COR-L47 (cell line): ENCODE measurements around the gene C1QTNF6.
"Not testable (repeated sequence)": the region's sequence is repeated elsewhere in the genome, so short reads cannot be mapped to it uniquely, and the experiment has no call there.

ENCODE experiments used
- DNase-seq: peaks from one replicate; lab custom pipeline; 2025; lab: John Stamatoyannopoulos, UW

The C1QTNF6 gene

DNA sequence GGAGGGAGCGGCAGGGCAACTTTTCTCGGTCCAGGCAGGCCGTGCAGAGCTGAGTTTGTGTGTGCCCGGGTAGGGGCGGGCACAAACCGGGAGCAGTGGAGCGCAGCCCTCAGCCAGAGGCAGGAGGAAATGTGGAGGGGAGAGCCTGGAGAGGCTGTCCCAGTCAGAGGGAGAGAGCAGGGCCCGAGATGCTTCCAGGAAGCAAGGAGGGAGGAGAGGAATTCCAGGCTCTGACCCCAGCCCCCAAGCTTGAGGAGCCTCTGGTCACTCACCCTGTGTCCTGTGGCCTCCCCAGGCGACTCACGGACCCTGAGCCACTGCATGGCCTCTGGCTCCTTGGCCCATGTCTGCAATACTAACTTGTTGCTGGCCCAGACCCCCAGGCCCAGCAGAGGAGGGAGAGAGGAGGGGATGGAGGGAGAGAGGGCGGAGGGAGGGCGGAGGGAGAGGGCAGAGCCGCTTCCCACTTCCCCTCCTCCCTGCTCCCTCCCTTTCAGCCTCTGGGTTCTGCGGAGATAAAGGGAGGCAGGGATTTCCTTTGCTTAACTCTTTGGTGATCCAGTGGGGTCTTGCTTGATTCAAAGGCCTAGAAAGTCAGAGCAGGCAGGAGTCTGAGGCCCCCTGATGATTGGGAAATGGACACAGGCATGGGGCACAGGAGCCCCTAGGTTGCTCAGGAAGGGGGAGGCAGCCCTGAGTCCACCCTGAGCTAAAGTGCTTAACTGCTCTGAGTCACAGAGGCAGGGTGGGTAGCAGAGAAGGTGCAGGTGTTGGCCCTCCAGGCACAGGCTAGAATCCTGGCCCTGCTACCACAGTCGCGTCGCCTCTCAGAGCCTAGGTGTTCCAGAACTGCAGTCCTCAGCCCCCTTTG, at the start of gene C1QTNF6:
Gene C1QTNF6, minus strand, starts transcription at position 357 of the 871 bp plus-strand sequence. Its CDS starts 34 bp downstream, at position 323.
- no peak for DNase-seq

DNA sequence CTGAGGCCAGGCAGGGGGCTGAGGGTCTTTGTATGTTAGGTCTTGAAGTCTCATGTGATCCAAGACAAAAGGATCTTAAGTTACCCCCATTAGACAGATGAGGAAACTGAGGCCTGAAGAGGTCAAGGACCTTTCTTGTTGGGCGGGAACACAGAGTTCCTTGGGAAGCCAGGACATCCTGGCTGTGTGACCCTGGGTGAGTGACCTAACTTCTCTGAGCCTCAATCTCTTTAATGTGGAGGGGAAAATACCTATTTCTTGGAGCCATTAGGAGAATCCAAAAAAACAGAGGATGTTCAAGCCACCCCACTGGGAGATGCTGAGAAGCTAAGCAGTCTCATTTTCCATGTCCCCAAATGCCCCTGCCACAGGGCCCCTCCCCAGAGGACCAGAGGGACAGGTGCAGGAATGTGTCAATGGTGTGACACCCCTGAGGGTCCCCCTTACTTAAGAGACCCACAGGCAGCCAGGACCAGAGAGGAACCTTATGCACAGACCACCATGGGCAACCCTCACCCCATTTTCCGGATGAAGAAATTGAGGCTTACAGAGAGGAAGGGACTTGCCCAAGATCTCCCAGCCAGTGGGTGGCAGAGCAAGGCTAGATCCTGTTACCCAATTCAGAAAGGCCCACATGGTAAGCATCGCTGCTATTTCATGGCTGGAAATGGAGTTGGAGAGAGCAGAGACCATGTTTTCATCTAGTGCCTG, 48.0 kb upstream of the C1QTNF6 start:
- no peak for DNase-seq

DNA sequence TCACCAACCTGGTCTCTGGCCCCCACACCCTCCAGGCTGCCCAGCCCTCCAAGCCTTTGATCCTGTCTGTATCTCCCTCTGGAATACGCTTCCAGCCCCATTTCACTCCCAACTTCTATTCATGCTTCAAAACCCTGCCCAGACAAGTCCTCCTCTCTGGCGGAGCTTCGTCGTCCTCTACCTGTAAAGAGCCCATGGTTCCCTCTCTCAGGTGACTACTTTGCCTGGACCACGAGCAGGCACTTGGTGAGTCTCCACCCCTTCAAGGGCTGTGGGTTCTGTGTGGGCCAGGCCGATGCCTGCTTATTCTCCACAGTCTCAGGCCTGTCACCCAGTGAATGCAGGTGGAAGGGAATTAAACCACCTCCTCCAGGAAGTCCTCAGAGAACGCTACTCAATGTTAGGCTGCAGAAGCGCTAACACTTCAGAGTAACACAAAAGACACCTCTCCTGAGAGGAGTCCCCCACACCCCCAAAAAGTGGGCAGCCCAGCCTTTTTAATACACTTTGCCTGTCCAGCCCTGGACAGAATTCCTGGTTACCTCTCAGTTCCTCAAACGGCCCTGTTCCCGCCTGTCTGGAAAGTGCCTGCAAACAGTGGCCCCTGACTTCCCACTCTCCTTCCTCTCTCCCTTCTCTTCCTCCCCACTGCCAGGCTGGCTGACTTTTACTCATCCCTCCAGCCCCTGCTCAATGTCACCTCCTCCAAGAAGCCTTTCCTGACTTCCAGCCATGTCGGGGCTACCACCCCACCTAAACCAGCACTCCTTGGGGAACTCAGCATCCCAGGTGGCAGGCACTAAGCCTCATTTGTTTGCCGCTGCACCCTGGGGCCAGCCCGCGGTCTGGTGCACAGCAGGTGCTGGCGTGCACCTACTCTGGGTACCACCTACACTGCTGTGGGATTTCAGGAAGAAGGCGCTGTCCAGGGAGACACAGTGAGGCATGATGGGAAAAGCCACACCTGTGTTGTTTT, 47.0 kb upstream of the C1QTNF6 start:
- DNase-seq: no peak

DNA sequence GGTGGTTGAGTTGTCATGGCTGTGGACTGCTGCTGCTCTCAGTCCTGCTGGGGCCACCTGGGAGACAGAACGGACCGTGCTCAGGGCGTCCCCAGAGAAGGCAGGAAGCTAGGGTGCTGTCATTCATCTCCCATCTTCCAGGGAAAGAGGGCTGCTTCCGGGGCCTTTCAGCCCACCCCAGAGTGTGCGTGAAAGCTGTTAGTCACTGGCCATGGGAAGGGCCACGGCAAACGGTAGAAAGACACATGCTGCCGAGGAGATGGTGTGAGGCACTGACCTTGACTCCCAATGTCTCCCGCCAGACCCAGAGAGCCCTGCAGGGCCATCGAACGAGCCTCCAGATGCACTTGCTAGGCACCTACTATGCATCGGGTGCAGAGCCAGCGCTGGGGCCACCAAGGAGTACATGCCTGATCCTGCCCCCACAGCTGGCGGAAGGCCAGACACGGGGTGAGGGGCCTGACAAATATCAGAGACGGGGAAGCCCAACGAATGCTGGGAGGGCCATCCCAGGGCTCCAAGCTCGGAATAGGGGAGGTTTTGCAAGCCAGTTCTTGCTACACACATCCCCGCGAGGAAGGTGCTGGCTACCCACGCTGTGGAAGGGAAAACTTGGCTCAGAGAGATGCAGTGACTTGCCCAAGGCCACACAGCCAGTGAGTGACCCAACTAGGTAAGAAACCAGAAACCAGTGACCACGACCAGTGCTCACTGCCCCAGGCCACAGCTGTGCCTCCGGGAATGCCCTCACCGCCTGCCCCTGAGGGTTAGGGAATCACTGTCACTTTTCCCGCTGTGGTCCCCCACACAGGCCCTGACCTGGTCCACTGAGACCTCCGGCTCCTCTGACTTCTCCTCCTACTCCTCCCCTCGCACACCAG, 45.9 kb upstream of the C1QTNF6 start:
- DNase-seq: no peak

DNA sequence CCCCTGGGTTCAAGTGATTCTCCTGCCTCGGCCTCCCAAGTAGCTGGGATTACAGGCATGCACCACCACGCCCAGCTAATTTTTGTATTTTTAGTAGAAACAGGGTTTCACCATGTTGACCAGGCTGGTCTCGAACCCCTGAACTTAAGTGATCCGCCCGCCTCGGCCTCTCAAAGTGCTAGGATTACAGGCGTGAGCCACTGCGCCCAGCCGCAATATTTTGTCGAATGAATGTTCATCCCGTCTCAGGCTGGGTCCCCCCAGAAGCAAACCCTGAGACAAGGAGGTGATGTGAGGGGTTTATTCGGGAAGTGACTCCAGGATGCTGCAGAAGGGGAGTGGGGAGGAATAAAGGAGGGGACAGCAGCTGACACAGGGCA, 45.3 kb upstream of the C1QTNF6 start:
- not testable (repeated sequence) for DNase-seq

DNA sequence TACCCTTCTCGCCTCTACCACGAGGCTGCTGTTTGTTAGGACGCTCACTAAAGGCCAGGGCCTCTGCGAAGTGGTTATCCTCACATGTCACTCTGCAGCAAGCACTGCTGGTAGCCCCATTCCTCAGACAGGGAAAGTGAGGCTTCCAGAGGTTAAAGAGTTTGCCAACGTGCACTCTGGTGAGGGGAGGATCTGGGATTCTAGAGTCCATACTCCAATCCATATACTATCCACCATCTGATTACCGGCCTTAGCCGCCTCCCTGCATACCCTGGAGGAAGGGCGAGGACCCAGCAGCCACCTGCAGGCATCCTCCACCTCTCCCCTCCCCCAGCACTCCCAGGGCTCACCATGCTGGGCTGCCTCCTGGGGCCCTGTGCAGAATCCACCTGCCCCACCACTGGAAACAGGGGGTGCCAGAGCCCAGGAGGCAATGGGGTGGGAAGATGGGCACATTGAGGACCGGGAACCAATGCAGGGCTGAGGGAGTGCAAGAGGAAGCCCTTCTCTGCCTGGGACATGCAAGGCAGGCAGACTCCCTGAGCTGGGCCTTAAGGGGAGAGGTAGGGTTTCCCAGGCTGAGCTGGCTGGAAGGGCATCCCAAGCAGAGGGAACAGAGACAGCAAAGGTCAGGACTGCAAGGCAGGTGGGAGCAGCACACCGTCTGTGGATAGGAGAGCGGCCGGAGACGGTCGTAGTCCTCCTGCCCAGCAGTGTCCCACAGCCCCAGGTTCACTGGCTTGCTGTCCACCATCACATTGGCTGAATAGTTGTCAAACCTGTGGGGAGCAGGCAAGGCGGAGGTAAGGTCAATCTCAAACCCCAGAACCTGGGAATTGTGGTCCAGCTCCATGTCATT, 44.3 kb upstream of the C1QTNF6 start:
- DNase-seq: no peak

DNA sequence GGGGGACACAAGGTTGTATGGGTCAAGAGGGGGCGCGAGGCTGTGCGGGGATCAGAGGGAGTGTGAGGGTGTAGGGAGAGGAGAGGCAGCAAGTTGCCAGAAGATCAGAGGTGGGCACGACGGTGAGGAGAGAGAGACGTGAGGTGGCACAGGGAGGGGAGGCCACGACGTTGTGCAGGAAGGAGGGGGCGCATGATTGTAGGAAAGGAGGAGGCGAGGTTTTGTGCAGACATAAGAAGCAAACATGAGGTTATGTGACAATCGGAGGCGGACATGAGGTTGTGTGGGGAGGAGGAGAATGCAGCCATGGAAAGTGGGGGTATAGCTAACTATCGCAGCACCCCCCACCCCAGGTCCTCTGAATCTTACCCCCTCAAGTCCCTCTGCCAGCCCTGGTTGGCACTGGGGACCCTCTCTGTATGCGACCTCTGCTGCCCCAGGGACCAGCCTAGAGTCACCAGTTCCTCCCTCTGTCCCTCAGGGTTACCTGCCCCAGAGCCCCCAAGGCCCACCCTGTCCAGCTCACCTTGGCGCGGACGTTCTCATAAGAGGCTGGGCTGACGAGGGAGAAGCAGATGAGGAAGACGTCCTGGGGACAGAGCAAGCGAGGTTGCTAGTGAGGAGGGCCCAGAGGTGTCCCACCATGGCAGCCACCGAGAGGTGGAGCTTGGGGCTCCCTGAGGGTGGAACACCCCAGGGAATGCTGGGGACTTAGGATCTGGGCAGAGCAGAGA, 43.5 kb upstream of the C1QTNF6 start:
- no peak for DNase-seq

DNA sequence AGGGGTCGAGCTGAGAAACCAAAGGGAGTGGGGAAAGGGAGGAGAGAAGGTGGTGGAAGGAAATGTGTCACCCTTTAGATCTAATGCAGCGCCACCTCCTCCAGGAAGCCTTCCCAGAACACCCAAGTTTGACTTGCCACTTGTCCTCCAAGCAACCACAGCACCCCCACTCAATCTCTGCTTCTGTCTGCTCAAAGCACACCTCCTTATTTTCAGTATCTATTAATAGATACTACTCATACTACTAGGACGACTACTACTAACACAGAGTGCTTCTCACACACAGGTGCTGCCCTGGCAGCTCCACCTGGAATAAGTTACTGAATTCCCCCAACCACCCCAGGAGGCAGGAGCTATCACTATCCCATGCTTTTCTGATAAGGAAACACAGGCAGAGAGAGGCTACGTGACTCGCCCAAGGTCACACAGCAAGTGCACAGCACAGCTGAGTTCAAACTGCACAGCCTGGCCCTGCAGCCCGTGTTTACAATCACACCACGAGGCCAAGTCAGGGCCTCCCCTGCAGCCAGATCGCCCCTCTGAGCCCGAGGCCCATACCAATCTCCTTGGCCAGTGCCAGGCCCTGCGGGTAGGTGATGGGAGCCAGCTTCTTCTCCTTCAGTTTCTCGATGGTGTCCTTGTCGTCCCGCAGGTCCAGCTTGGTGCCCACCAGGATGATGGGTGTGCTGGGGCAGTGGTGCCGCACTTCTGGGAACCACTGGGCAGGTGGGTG, 42.8 kb upstream of the C1QTNF6 start:
- no peak for DNase-seq

DNA sequence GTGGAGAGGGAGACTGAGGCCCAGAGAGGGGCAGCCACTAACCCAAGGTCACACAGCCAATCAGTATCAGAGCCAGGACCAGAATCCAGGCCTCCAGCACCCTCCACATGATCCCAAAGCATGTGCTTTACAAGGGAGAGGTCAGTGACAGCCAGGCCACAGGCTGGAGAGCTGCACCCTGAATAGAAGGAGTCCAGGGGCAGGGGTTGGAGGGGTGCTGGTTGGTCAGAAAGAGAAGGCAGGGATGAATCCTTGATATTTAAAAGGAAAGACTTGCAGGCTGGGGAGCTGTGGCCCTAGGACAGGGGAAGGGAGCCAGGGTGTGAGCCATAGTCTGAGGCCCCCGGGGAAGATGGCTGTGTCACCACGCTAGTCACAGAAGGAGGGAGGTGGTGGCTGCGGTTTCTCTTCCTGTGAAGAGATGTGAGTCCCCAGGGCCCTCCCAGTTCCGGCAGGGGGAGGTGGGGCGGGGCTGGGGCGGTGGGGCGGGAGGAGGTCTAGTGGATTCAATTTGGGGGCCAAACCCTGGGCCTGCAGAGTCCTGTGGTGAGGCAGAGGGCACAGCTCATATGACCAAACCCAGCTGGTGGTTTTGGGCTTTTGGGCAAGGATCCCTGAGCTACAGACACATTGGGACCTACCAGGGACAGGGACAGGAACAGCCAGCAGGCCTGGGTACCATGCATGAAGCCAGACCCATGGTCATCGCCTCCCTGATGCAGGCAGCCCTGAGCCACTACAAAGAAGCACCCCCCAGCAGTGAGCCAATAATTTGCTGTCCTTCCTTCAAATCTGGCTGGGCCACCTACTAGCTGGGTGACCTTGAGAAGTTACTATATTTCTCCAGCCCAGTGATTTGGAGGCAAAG, 42.0 kb upstream of the C1QTNF6 start:
- no peak for DNase-seq

DNA sequence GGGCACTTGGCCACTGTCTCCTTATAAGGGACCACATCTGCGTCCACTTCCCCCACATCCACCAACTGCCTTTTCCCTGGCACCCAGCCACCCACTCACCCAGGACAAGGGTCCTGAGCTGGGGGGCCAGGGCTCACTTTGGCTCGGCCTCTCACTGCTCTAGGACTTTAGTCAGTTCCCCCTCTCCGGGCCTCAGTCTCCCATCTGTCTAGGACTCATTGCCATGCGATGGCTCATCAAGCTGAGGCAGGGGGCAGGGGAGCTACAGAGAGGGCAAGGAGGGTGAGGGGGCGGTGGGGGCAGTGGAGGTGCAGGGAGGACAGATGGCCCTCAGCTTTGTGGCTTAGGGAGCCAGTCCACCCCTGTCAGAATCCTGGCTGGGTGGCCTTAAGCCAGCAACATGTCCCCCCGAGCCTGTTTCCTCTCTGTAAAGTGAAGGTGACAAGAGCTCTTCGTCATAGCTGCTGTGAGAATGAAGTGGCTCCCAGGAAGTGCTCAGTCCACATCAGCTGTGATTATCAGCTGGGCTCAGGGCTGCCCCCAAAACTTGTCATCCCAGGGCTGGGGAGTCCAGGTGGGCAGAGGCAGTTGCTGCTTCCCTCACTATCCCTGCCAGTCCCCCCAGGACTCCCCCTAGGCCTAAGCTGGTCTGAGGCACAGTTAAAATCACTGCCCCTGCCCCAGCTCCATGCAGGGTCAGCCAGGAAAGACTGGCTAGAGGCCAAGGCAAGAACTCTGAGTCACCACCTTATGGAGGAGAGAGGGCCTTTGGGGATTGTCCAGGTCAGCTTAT, 41.2 kb upstream of the C1QTNF6 start:
- DNase-seq: no peak

DNA sequence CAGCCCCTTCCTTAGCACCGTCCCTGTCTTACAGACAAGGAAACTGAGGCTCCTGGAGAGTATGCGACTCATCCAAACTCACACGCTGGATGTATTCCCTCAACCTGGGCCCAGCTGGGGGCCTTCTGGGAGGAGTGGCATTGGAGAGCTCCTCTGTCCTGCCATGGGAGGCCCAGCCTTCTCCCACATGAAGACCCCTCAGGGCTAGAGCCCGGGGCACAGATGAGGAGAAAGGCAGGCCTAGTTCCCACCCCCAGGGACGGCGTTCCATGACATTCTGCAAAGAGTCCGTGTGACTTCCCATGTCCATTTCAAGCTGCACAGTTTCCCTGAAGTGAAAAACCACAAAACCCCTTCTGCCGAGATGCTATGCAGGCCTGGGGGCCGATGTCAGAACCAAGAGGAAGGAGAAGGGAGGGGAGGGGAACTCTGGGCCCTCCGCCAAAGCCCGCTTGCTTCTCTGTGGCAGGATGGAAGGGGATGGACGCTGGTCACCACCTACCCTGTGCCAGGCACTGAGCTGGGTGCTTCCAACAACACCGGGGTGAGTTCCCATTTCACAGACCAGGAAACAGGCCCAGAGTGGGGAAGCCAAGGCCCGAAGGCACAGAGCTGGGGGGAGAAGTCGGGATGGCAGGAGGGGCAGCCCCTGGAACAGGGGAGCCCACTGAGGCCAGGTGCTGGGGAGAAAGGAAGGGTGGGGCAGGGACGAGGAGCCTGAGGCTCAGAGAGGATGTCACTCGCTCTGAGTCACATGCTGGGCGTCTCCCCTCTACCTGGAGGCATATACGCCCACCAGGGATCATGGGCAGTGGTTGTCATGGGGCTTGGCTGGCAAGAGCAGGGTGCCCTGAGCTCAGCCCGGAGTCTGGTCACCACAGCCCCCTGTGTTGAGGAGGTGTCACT, 40.3 kb upstream of the C1QTNF6 start:
- DNase-seq: no peak

DNA sequence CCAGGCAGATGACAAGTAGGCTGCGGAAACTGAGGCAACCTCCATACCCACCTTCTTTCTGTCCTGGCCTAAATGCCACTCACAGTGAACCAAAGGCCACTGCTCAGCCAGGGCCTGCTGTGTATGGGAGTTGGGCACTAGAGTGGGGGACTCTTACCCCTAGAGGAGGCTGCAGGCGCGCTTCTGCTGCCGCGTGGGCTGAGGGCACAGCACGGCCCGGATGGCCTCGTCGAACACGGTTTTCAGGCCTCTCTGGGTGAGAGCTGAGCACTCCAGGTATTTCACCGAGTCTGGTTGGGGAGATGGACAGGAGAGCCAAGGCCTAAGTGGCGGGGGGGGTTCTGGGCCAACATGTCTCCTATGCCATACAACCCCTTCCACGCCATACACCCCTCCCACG, 38.5 kb upstream of the C1QTNF6 start:
- no peak for DNase-seq

DNA sequence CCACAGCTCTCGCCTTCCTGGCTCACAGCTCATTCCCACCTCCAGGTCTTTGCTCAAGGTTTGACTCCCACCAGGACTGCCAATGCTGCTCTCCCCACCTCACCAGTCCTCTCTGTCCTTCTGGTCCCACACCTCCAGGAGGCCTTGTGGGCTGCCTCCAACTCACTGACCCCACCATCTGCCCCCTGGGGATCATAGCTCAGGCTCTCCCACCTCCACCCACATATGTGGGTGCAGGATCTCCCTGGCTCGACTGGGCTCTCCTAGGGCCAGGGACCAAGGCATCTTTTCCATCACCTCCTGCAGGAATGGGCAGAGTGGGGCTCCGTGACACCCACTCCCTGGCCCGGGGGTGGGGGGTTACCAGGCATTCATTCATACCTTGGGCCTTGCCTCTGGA, 38.0 kb upstream of the C1QTNF6 start:
- DNase-seq: no peak

DNA sequence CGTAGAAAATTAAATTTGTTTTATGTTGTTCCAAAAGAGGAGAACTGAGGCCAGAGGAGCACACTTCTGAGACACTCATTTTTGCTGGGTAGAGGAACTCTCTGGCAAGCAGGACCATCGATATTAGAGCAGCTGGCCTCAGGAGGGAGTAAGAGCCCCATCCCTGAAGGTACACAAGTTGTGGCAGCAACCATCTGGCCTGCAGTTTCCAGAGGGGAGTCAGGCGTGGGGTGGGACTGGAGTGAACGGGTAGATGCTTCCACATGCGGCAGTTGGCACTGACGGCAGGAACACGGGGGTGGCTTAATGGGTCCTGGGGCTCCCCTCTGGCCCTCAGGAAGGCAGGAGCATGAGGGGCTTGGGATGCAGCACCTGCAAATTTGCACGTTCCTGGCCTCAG, 37.4 kb upstream of the C1QTNF6 start:
- no peak for DNase-seq

DNA sequence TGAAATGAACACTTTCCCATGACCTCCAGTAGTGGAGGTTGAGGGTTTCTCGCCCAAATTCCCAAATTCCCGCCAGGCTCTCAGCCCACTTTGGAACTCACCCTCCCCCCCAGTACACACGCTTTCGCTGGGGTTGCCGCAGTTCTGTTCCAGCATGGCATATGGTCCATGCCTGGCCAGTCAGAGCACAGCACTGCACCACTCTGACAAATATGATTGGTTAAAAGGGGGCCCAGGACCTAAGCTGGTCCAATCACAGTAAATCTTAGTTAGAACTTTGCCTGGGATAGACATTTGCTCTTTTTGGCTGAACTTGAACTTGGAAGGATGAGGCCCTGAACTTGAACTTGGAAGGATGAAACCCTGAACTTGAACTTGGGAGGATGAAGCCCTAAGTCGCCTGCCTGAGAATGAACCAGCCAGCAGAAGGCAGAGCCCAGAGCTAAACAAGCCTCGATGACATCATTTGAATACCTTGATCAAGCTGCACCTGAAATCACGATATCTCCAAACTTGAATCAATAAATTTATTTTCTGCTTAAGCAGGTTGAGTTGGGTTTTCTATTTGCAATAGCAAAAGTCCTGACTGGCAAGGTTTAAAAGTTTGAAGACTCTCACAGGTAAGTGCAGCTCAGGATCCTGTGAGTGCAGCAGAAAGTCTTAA, 36.8 kb upstream of the C1QTNF6 start:
- DNase-seq: no peak
